ENCODE measurements around the gene NUP155.
A peak's percentile ranks its signal among the peaks of the same experiment; 100 is the strongest.
"Not testable (repeated sequence)": the region's sequence is repeated elsewhere in the genome, so short reads cannot be mapped to it uniquely, and the experiment has no call there.

NUP155 gene

GRCh38 chr5:37308793-37309192 is 62.1 kb downstream of the NUP155 start:
- ChIA-PET CTCF (interaction anchor here (0.6 to 0.7 kb wide), 2 partner anchors 55 to 91 kb away, joined by 3 to 4 read pairs; no protein-coding TSS in a partner anchor), POLR2A (no interaction called here)
- TF ChIP-seq ZNF362 (tag by site-specific recombination; IDR thresholded peaks at IDR 0.05) (peak; percentile 46; the same call in 1 of the 2 replicates), ZNF426 (tag by site-specific recombination; IDR thresholded peaks at IDR 0.05) (no peak)
- Histone ChIP-seq H3K4me3 (ENCODE audit: low read depth, low read length) (no peak overlapping the region), H3K27ac (ENCODE audit: extremely low read depth, low read depth, low read length) (no peak overlapping the region), H3K9me3 (ENCODE audit: control insufficient read depth, insufficient read depth, low read depth, low read length) (no peaks in the 10 kb centered on the region), H3K4me1 (ENCODE audit: control insufficient read depth, insufficient read depth, low read length) (no peaks in the 10 kb centered on the region), H3K36me3 (ENCODE audit: control insufficient read depth in 2 of 2, insufficient read depth in 1 of 2, low read length in 2 of 2) (peaks cover 89 to 92% of the 10 kb centered on the region in 2 experiments)

DNA sequence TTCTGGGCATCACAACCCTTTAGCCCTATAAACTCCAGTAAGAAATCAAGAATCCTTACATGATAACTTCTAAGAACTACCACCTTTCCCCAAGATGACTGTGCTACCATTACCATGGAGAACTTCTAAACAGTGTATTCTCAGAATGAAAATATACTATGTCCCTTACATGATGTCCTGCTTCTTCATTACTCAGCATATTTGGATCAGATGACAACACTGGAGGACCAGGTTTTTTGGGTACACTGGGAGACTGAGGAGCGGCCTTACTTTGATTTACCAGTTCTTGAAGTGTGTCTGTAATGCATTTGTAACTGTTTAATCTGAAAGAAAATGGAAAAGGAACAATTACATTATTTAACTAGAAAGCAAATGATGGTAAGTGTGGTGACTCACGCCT is 66.0 kb downstream of the NUP155 start:
- CTCF ChIA-PET: interaction anchor here (0.6 kb wide), 1 partner anchor 578 kb away, joined by 3 read pairs; no protein-coding TSS in a partner anchor
- H3K36me3 ChIP-seq (ENCODE audit: control insufficient read depth in 2 of 2, insufficient read depth in 1 of 2, low read length in 2 of 2): peaks cover 88 to 94% of the 10 kb centered on the region in 2 experiments

DNA sequence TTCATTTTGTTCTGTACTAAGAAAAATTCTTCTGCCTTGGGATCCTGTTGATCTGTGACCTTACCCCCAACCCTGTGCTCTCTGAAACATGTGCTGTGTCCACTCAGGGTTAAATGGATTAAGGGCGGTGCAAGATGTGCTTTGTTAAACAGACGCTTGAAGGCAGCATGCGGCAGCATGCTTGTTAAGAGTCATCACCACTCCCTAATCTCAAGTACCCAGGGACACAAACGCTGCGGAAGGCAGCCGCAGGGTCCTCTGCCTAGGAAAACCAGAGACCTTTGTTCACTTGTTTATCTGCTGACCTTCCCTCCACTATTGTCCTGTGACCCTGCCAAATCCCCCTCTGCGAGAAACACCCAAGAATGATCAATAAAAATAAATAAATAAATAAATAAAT is 74.6 kb downstream of the NUP155 start:
- H3K27ac ChIP-seq (ENCODE audit: extremely low read depth, low read depth, low read length); CTCF ChIA-PET; POLR2A ChIA-PET; H3K4me1 ChIP-seq (ENCODE audit: control insufficient read depth, insufficient read depth, low read length); H3K4me3 ChIP-seq (ENCODE audit: low read depth, low read length); H3K9me3 ChIP-seq (ENCODE audit: control insufficient read depth, insufficient read depth, low read depth, low read length): not testable (repeated sequence)
- H3K36me3 ChIP-seq (ENCODE audit: control insufficient read depth in 2 of 2, insufficient read depth in 1 of 2, low read length in 2 of 2): peaks cover 77 to 81% of the 10 kb centered on the region in 2 experiments

More for the DNA sequence above, 66.0 kb downstream of the NUP155 start:
- Histone ChIP-seq H3K4me1 (ENCODE audit: control insufficient read depth, insufficient read depth, low read length) (no peaks in the 10 kb centered on the region), H3K4me3 (ENCODE audit: low read depth, low read length) (no peak overlapping the region), H3K27ac (ENCODE audit: extremely low read depth, low read depth, low read length) (no peak overlapping the region), H3K9me3 (ENCODE audit: control insufficient read depth, insufficient read depth, low read depth, low read length) (no peaks in the 10 kb centered on the region)
- POLR2A ChIA-PET: no interaction called here
- TF ChIP-seq ZNF10 (tag by site-specific recombination; IDR thresholded peaks at IDR 0.05) (no peak), ZFP41 (tag by site-specific recombination; IDR thresholded peaks at IDR 0.05; ENCODE audit: borderline replicate concordance) (no peak), ZNF76 (tag by site-specific recombination; IDR thresholded peaks at IDR 0.05; ENCODE audit: borderline replicate concordance, low read depth) (no peak), ZNF324 (tag by site-specific recombination; IDR thresholded peaks at IDR 0.05) (no peak), ZNF24 (tag by site-specific recombination; IDR thresholded peaks at IDR 0.05) (no peak), ZNF747 (tag by site-specific recombination; IDR thresholded peaks at IDR 0.05) (no peak), SETDB1 (IDR thresholded peaks at IDR 0.05; ENCODE audit: insufficient read length, low read length) (no peak), IKZF3 (tag by site-specific recombination; IDR thresholded peaks at IDR 0.05) (no peak), ZNF791 (tag by site-specific recombination; IDR thresholded peaks at IDR 0.05) (no peak), ZNF354C (tag by site-specific recombination; IDR thresholded peaks at IDR 0.05; ENCODE audit: borderline replicate concordance, low read depth) (no peak), ZNF37A (tag by site-specific recombination; IDR thresholded peaks at IDR 0.05) (no peak), ZNF362 (tag by site-specific recombination; IDR thresholded peaks at IDR 0.05) (no peak), PRDM1 (tag by site-specific recombination; IDR thresholded peaks at IDR 0.05) (no peak)

DNA sequence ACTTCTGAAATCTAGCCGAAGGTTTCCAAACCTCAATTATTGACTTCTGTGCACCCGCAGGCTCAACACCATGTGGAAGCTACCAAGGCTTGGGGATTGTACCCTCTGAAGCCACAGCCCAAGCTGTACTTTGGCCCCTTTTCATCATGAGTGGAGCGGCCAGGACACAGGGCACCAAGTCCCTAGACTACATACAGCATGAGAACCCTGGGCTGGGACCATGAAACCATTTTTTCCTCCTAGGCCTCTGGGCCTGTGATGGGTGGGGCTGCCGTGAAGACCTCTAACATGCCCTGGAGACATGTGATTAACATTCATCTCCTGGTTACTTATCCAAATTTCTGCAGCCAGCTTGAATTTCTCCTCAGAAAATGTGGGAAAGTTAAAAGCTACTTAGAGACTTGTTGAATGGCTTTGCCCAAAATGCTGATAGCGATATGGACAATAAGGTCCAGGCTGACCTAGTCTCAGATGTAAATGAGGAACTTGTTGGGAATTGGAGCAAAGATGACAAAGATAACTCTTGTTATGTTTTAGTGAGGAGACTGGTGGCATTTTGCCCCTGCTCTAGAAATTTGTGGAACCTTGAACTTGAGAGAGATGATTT is 87.6 kb downstream of the NUP155 start:
- no peaks in the 10 kb centered on the region for H3K4me1 ChIP-seq (ENCODE audit: control insufficient read depth, insufficient read depth, low read length)
- POLR2A ChIA-PET: no interaction called here
- no peak overlapping the region for H3K27ac ChIP-seq (ENCODE audit: extremely low read depth, low read depth, low read length)
- no peaks in the 10 kb centered on the region for H3K9me3 ChIP-seq (ENCODE audit: control insufficient read depth, insufficient read depth, low read depth, low read length)
- H3K36me3 ChIP-seq (ENCODE audit: control insufficient read depth in 2 of 2, insufficient read depth in 1 of 2, low read length in 2 of 2): peaks cover 3 to 4% of the 10 kb centered on the region in 2 experiments; a peak in 2 of 3 replicates
- no peak overlapping the region for H3K4me3 ChIP-seq (ENCODE audit: low read depth, low read length)
- CTCF ChIA-PET: no interaction called here
- TF ChIP-seq ZNF148 (tag by site-specific recombination; IDR thresholded peaks at IDR 0.05; ENCODE audit: borderline replicate concordance): no peak
- no peak for TF ChIP-seq ZNF362 (tag by site-specific recombination; IDR thresholded peaks at IDR 0.05)
- TF ChIP-seq, protein P1, sequence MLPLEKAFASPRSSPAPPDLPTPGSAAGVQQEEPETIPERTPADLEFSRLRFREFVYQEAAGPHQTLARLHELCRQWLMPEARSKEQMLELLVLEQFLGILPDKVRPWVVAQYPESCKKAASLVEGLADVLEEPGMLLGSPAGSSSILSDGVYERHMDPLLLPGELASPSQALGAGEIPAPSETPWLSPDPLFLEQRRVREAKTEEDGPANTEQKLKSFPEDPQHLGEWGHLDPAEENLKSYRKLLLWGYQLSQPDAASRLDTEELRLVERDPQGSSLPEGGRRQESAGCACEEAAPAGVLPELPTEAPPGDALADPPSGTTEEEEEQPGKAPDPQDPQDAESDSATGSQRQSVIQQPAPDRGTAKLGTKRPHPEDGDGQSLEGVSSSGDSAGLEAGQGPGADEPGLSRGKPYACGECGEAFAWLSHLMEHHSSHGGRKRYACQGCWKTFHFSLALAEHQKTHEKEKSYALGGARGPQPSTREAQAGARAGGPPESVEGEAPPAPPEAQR (tag by site-specific recombination; IDR thresholded peaks at IDR 0.05): no peak
- peak; percentile 78 for TF ChIP-seq SETDB1 (IDR thresholded peaks at IDR 0.05; ENCODE audit: insufficient read length, low read length)
- TF ChIP-seq ZNF664 (tag by site-specific recombination; IDR thresholded peaks at IDR 0.05): no peak
- TF ChIP-seq KLF9 (tag by site-specific recombination; IDR thresholded peaks at IDR 0.05; ENCODE audit: low read depth): 0 out of 2 replicates have a peak, but pooled peaks have one; percentile 28
- 0 out of 2 replicates have a peak, but pooled peaks have one; percentile 43 for TF ChIP-seq KLF7 (tag by site-specific recombination; IDR thresholded peaks at IDR 0.05; ENCODE audit: borderline replicate concordance)
- no peak for TF ChIP-seq ZBTB20 (tag by site-specific recombination; IDR thresholded peaks at IDR 0.05)
